ENCODE measurements around the gene GHRHR. TPM values are rescaled to one million over a fixed set of nuclear protein-coding genes. Genes with fewer than 3 reads are reported as not detected.

Gene GHRHR
- polyA plus RNA-seq, 1 donor from 2014 or later: not detected

- Histone ChIP-seq H3K27ac (ENCODE audit: low read length) (no peak overlapping the region), H3K4me3 (ENCODE audit: low read length) (no peak overlapping the region)
Observed at GRCh38 chr7:31028417-31028992, 64.8 kb downstream of the GHRHR start.

More at GRCh38 chr7:31028417-31028992, 64.8 kb downstream of the GHRHR start:
- H3K79me2 ChIP-seq (replicated peaks; ENCODE audit: insufficient read depth, low read length): no peaks in the 10 kb centered on the region
- H4K20me1 ChIP-seq (ENCODE audit: insufficient read depth): no peaks in the 10 kb centered on the region
- H3K9ac ChIP-seq (ENCODE audit: low read length): no peak overlapping the region
- no peak overlapping the region for H2AFZ ChIP-seq (ENCODE audit: low read depth, low read length)
- no peaks in the 10 kb centered on the region for H3F3A ChIP-seq (ENCODE audit: insufficient read depth, low read length, poor library complexity, severe bottlenecking)
- no peaks in the 10 kb centered on the region for H3K36me3 ChIP-seq (ENCODE audit: insufficient read depth, low read length)
- H3K4me2 ChIP-seq (ENCODE audit: low read length): no peak overlapping the region
- TF ChIP-seq POLR2AphosphoS5 (IDR thresholded peaks at IDR 0.05) (no peak), EP300 (conservative IDR thresholded peaks at IDR 0.05; ENCODE audit: poor library complexity, severe bottlenecking) (no peak), CTCF (IDR thresholded peaks at IDR 0.05; ENCODE audit: poor library complexity, severe bottlenecking) (no peak), TAF1 (IDR thresholded peaks at IDR 0.05; ENCODE audit: low read depth) (no peak), REST (IDR thresholded peaks at IDR 0.05; ENCODE audit: borderline replicate concordance) (no peak), RAD21 (conservative IDR thresholded peaks at IDR 0.05) (no peak), EZH2 (IDR thresholded peaks at IDR 0.05; ENCODE audit: borderline replicate concordance, insufficient read depth, low read length, poor library complexity, severe bottlenecking) (no peak), SMC3 (conservative IDR thresholded peaks at IDR 0.05; ENCODE audit: poor library complexity) (no peak), MXI1 (conservative IDR thresholded peaks at IDR 0.05; ENCODE audit: poor library complexity, severe bottlenecking) (no peak)
- no peaks in the 10 kb centered on the region for H3K9me3 ChIP-seq (ENCODE audit: low read length)
- H3K27me3 ChIP-seq (ENCODE audit: insufficient read depth, low read depth, low read length): no peaks in the 10 kb centered on the region
- no peaks in the 10 kb centered on the region for H3K9me2 ChIP-seq (ENCODE audit: insufficient read depth, low read length)

Other genes starting within 250 kb of the GHRHR start
- 0.66 TPM in 1 of 2 replicates, not detected in the other for gene INMT, start 211.8 kb upstream of the GHRHR start, polyA plus RNA-seq
- gene MINDY4, start 192.5 kb upstream of the GHRHR start, polyA plus RNA-seq: 1.0 and 1.6 TPM in 2 replicates
- 0.72 and 3.2 TPM in 2 replicates for gene AQP1, start 52.1 kb upstream of the GHRHR start, polyA plus RNA-seq
- 8.6 and 13.5 TPM in 2 replicates for gene ADCYAP1R1, start 88.4 kb downstream of the GHRHR start, polyA plus RNA-seq

Data from neural cell (in vitro differentiated cells).